AG08396 (cell line): ENCODE measurements around the gene TRIM27.
"Not testable (repeated sequence)": the region's sequence is repeated elsewhere in the genome, so short reads cannot be mapped to it uniquely, and the experiment has no call there.

Experiments
- DNase-seq: peaks from one replicate; pipeline ENCODE4 v3.0.0; 2012; ENCODE audit warnings: low spot score, mixed read lengths

TRIM27 gene

DNA sequence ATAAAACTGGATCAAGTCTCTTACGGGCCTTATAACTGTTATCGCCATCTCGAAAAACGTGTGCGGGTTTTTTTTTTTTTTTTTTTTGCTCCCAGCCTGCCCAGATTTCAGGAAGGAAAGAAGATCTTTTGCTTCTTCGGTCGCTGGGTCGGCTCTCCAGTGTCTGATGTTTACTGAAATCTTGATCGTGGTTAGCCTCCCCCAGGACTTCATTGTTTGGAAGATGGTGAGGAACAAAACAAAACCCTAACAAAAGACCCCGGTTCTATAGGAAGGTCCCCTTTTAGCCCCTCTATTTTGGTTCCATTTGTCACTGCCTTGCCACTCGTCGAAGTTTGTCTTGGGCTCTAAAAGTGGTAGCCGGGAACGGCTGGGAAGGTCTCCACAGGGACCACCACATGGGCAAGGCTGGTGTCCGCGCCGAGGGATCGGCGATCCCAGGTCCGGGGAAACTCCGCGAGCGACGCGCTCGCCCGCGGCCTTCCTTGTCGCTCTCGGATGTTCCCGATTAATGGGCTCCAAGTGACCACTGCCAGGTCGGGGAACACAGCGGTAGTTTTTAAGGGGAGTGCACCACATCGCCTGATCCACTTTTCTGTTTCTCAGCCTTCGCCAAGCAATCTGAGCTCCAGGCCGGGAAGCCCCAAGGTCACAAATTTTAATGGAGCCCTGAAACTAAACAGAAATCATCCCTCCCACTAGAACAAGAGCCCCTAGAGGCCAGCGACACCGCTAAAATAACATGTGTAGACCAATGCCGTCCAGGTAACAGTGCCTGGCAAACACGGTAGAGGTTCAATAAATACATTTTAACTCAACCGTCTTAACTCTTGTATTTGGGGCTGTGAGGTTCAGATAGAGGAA lies 27.0 kb downstream of the TRIM27 start:
- peak; percentile 44 for DNase-seq

DNA sequence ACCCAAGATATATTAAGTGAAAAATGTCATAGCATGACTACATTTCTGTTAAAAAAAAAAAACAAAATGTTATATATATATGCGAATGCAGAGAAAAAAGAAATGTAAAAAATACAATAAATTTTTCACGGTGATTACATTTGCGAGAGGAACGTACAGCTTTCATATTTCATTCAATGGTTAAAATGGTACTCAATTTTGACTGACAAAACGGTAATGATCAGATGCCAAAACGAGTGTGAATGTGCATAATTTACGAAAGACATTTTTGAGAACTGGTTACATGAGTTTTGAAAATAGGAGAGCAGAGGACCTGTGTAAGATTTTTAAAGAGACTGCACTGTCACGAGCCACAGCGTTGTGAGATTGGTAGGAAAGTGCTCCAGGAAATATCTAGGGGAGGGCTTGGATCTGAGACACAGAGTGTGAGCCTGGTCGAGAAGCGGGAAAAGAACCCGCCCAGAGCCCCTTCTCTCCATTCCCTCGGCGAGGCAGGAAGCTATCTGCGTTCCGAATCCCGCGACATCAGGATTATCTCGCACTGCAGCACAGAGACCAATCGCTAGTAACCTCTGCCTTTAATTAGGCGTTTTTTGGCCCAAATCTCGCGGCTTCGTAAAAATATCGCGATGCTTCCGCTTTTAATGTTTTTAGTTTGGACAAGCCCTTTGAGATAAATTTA lies 28.5 kb downstream of the TRIM27 start:
- peak; percentile 92 for DNase-seq

DNA sequence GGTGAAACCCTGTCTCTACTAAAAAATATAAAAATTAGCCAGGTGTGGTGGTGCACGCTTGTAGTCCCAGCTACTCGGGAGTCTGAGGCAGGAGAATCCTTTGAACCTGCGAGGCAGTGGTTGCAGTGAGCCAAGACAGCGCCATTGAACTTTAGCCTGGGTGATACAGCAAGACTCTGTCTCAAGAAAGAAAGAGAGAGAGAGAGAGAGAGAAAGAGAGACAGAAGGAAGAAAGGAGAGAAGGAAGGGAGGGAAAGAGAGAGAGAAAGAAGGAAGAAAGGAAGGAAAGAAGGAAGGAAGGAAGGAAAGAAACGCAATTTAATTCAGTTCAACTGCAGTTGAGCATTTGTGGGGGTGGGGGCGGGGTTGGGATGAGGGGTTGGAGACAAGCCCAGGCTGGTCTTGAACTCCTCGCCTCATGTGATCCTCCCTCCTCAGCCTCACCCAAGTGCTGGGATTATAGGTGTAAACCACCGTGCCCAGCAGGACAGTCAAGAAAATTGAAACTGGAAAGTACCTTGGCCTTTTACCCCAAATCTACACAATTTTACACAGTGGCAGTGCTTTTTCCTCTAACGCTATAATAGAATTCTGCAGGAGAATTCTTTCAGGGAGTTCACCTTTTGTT lies 30.5 kb downstream of the TRIM27 start:
- DNase-seq, result no peak

DNA sequence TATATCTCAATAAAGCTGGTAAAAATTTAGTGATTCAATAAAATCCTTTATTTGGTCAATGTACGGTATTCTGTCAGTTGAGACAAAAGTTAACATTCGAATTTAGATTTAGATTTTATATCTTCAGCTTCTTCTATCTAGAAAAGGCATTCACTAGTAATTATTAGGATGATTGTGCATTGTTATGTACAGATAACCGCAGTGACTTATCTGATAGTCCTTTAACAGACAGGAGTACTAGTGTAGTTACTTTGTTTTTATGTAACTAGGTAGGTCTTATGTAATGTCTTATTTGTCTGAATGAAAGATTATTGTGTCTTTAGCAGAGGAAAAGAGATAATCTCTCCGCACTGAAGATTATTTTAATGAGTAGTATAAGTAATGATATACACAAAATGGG lies 31.3 kb downstream of the TRIM27 start:
- DNase-seq, result no peak

DNA sequence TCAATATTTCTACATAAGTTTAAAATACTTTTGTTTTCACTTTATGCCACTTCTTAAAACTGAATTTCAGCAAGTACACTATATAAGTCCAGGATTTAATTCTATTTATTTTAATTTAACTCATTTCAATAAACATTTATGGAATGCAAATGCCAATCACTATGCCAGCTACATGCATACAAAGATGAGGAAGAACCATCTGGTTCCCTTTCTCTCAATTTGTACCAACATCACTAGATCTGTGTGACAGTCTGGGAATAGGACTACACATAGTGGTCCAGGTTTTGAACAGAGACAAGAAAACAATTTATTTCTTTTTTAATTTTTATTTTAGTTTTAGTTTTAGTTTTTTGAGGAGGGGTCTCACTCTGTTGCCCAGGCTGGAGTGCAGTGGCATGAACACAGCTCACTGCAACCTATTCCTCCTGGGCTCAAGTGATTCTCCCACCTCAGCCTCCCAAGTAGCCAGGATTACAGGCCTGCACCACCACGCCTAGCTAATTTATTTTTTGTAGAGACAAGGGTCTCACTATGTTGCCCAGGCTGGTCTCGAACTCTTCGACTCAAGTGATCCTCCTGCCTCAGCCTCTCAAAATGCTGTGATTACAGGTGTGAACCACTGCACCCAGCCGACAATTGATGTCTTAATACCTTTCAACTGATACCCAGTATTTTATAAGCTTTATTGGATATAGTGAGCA lies 35.8 kb downstream of the TRIM27 start:
- DNase-seq, result no peak

DNA sequence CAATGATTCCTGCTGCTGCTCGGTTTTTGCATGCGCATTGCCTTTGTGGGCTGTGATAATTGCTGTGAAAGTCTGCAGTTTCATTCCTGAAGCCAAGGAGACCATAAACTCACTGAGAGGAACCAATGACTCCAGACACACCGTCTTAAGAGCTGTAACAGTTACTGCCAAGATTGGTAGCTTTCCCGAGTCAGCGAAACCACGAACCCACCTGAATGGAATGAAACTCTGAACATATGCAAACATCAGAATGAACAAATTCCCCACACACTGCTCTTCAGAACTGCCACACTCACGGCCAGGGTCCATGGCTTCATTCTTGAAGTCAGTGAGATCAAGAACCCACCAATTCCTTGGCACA lies 37.7 kb downstream of the TRIM27 start:
- DNase-seq, result no peak

DNA sequence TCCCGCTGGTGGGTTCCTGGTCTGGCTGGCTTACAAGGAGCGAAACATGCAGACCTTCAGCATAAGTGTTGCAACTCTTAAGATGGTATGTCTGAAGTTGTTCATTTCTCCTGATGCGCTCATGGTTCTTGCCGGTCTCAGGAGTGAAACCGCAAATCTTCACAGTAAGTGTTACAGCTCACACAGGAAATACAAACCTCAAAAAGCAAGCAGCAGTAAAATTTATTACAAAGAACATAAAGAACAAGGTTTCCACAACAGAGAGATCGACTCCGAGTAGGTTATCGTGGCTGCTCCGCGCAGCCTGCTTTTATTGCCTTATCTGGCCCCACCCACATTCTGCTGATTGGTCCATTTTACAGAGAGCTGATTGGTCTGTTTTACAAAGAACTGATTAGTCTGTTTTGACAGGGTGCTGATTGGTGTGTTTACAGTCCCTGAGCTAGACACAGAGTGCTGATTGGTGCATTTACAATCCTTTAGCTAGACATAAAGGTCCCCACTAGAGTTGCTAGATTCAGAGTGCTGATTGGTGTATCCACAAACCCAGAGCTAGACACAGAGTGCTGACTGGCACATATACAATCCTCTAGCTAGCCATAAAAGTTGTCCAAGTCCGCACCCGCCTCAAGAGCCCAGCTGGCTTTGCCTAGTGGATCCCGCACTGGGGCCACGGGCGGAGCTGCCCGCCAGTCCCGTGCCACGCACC lies 39.2 kb downstream of the TRIM27 start:
- DNase-seq, result no peak

DNA sequence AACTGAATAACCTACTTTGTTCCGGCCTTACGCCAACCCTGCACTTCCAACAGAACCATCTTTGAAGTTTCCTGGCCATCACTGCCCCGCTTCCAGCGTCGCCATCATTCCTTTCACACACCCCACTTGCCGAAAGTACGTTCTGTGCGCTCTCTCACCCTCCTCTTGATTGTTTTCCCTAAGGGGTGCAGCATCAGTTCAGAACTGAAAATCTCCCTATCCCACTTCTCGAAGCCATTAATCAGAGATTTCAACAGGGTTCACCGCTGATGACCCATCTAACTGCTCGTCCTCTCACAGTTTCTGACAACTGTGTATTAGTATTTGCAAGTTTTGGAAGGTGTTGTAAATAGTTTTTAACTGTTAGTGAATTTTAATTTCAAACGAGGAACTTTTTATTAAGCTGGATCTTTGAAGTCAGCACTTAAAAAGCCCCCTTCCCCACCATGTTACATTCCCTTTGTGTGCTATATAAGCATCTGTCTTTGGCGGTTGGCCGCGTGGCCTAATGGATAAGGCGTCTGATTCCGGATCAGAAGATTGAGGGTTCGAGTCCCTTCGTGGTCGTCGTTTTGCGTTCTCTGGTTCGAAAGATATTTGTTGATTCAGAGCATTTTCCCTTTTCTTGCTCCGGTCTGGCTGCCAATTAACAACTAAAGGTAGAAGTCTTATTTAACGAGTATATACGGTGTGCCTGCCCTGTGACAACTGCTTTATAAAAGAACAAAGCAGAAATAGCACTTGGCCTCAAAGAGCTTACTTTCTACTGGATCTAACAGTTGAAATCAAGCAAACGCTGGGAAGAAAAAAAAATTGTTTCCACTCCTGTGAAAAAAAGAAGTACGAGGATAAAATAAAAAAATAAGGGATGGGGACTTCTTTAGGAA lies 42.6 kb downstream of the TRIM27 start:
- DNase-seq, result peak; percentile 78

DNA sequence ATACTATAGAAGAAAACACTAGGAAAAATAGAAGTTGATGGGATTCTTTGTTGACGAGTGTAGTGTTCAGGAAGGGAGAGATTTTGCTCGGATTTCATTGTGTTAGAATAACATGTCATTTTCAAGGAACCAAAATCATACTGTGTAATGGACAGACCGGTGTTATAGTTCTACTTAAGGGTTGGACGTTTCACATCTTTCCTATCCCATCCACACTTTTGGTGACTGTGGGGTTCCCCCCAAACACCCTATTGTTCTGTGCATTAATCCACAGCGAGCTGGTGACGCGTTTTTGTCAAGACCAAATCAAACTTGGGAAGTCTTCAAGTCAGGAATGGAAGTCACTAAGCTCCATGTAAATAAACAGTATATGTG lies 43.3 kb downstream of the TRIM27 start:
- DNase-seq, result no peak

DNA sequence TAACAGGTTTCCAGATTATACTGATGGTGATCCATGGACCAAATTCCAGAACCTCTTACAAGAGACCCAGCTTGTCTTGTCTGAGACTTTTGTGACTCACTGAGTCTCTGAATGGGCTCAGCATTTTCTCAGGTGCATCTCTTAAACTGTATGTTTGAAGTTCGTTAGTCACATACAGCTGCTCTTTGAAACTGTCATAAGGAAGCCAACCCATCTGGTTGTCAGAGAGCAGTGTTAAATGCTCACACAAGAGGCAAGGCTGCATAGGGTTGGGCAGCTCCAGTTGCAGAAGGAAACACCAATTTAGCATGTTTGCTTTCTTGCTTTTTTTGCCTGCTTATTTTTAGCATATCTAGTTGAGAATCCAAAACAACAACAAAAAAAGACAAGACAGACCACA lies 47.1 kb downstream of the TRIM27 start:
- DNase-seq, result no peak

DNA sequence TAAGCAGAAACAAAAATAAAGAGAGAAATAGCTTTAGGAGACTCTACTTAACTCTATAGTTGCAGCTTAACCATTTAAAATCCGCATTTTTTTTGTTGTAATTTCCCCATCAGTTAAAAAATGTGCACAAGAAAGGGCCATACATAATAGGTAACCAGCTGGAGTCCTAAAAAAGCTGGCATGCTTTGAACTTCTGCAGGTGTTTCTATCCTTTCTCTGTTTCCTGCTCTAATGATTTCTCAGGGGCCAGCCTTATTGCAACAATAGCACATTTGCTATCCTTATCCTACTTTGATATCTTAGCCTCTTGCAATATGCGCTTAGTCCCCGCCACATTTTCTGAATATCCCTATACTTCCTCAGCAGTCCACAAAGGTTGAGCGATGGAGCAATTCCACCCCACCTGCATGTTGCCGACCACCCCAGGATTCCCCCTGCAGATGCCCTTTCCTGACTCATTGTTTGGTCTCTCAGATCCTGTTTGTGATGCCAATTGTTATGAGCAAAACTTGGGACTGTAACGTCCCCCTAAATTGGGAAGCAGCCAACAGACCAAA lies 48.5 kb downstream of the TRIM27 start:
- DNase-seq, result no peak

DNA sequence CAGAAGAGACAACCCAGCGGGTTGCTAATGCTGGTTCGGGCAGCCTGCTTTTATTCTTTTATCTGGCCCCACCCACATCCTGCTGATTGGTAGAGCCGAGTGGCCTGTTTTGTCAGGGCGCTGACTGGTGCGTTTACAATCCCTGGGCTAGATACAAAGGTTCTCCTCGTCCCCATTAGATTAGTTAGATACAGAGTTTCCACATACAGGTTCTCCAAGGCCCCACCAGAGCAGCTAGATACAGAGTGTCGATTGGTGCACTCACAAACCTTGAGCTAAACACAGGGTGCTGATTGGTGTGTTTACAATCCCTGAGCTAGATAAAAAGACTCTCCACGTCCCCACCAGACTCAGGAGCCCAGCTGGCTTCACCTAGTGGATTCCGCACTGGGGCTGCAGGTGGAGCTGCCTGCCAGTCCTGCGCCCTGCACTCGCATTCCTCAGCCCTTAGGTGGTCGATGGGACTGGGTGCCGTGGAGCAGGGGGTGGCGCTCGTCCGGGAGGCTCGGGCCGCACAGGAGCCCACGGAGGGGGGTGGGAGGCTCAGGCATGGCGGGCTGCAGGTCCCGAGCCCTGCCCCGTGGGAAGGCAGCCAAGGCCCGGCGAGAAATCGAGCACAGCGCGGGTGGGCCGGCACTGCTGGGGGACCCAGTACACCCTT lies 51.5 kb downstream of the TRIM27 start:
- not testable (repeated sequence) for DNase-seq

DNA sequence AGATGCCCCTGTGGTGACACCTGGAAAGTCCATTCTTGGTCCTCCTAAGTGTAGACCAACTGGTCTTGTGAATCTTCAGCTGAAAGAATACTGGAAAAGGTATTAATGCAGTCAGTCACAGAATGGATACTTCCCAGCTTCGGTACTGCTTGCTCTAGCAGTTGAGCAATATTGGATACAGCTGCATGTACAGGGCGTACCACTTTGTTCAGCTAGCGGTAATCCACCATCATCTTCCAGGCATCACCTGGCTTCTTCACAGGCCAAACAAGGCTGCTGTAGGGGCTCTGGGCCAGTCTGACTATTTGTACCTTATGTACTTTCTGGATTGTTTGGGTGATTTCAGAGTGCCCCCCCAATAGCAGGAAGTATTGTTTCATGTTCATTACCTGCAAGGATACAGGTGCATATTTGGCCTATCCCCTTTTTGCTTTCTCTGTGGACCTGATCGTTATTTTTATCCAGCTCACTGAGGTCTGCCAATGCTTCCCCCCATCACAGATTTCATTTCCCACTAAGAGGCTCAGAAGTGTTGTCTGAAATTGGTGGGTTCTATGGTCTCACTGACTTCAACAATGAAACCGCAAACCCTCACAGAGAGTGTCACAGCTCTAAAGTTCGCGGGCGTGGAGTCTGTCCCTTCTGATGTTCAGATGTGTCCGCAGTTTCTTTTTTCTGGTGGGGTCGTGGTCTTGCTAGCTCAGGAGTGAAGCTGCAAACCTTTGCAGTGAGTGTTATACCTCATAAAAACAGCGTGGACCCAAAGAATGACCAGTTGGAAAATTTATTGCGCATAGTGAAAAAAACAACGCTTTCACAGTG lies 52.2 kb downstream of the TRIM27 start:
- DNase-seq, result no peak

DNA sequence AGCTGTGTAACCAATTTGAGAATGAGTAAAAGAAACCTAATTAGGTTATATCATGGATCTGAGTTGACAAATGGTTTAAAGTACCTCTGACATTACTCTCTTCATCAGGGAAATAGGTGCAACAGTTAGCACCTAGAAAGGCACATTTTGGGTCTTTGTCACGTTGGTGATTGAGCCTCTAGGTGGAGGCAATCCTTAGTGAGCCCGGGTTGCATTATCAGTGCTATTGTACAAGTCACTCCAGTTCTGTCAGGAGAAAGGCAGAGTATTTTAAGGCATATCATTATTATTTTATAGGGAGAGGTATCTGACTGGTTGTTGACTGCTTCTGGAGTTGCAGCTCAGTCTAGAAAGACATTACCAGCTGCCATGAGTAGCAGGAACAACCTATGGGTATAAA lies 54.9 kb downstream of the TRIM27 start:
- no peak for DNase-seq

DNA sequence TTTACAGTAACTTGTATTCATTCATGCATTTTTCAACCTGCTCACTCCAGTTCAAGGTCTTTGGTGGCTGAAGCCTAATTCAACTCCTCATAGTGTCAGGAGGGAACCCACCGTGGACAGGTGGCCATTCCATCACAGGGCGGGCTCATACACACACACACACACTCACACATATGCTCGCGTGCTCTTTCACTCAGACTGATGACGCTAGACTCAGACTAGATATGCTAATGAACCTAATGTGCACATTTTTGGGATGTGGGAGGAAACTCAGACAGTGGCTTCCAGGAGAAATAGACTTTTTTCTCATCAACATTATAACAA lies 56.7 kb downstream of the TRIM27 start:
- no peak for DNase-seq

DNA sequence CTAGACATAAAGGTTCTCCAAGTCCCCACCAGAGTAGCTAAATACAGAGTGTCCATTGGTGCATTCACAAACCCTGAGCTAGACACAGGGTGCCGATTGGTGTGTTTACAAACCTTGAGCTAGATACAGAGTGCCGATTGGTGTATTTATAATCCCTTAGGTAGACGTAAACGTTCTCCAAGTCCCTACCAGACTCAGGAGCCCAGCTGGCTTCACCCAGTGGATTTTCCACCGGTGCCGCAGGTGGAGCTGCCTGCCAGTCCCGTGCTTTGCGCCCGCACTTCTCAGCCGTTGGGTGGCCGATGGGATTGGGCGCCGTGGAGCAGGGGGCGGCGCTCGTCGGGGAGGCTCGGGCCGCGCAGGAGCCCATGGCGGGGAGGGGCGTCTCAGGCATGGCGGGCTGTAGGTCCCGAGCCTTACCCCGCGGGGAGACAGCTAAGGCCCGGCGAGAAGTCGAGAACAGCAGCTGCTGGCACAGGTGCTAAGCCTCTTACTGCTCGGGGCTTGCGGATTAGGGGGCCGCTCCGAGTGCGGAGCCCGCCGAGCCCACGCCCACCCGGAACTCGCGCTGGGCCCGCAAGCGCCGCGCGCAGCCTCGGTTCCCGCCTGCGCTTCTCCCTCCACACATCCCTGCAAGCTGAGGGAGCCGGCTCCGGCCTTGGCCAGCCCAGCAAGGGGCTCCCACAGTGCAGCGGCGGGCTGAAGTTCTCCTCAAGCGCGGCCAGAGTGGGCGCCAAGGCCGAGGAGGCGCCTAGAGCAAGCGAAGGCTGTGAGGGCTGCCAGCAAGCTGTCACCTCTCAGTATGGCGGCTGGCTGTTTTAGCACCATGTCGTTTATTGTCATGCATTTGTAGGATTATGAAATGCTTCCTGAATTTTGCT lies 57.3 kb downstream of the TRIM27 start:
- not testable (repeated sequence) for DNase-seq

DNA sequence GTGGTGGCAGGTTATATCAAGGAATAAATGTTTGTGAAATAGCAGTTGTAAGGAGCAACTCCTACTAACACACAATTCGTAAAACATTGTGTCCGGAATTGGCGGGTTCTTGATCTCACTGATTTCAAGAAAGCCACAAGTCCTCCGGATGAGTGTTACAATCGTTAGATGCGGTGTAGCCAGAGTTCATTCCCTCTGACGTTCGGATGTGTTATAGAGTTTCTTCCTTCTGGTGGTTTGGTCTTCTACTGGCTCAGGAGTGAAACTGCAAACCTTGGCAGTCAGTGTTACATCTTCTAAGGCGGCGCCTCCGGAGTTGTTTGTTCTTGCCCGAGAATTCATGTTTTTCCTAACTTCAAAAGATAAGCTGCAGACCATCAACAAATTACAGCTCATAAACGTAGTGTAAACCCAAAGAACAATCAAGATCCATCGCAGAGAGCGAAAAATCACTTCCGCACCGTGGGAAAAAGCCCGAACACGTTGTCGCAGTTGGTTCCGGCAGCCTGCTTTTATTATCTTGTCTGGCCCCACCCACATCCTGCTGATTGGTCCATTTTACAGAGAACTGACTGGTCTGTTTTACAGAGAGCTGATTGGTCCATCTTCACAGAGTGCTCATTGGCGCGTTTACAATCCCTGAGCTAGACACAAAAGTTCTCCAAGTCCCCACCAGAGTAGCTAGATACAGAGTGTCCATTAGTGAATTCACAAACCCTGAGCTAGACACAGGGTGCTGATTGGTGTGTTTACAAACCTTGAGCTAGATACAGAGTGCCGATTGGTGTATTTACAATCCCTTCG lies 58.2 kb downstream of the TRIM27 start:
- DNase-seq, result no peak
